ENCODE data around the gene MYL7. TPM values are rescaled to one million over a fixed set of nuclear protein-coding genes. Genes with fewer than 3 reads are reported as not detected.

The MYL7 gene
- total RNA-seq, 1 experiment from 2014 or later = not detected

- Mint-ChIP-seq H3K27me3 (ENCODE audit: insufficient read depth, unreplicated experiment) (no peaks in the 10 kb centered on the region), H3K27ac (ENCODE audit: low read depth, unreplicated experiment) (no peak overlapping the region), H3K9me3 (ENCODE audit: unreplicated experiment) (no peaks in the 10 kb centered on the region), H3K4me3 (ENCODE audit: unreplicated experiment) (no peak overlapping the region), H3K4me1 (ENCODE audit: insufficient read depth, unreplicated experiment) (no peaks in the 10 kb centered on the region), H3K36me3 (ENCODE audit: insufficient read depth, unreplicated experiment) (peaks cover 23% of the 10 kb centered on the region)
- peak; percentile 13 for DNase-seq (ENCODE audit: unreplicated experiment)
- CTCF ChIA-PET = interaction anchor here (0.6 to 0.9 kb wide), 3 partner anchors 12 to 458 kb away, joined by 3 to 5 read pairs (median 4); partner anchors contain the start of gene POLD2
- no peak for TF ChIP-seq CTCF (IDR thresholded peaks at IDR 0.05; ENCODE audit: unreplicated experiment)
- BruUV-seq (replicated peaks) = no TSS peak
- intact Hi-C loops (cut with micrococcal nuclease) = no loop called here
- POLR2A ChIA-PET = interaction anchor here (0.6 to 2.3 kb wide), 4 partner anchors 11 to 43 kb away, joined by 3 to 8 read pairs (median 4); no protein-coding TSS in a partner anchor
Measured at GRCh38 chr7:44110719-44111635, 30.2 kb downstream of the MYL7 start.

GRCh38 chr7:44109991-44110390, 31.1 kb downstream of the MYL7 start:
- POLR2A ChIA-PET = interaction anchor here (1.4 kb wide), 1 partner anchor 15 kb away, joined by 5 read pairs; no protein-coding TSS in a partner anchor
- DNase-seq (ENCODE audit: unreplicated experiment) = no peak
- no peaks in the 10 kb centered on the region for H3K27me3 Mint-ChIP-seq (ENCODE audit: insufficient read depth, unreplicated experiment)
- BruUV-seq (replicated peaks) = no TSS peak
- no peak for TF ChIP-seq CTCF (IDR thresholded peaks at IDR 0.05; ENCODE audit: unreplicated experiment)
- H3K36me3 Mint-ChIP-seq (ENCODE audit: insufficient read depth, unreplicated experiment) = peaks cover 22% of the 10 kb centered on the region
- CTCF ChIA-PET = no interaction called here
- H3K27ac Mint-ChIP-seq (ENCODE audit: low read depth, unreplicated experiment) = no peak overlapping the region
- no peak overlapping the region for H3K4me3 Mint-ChIP-seq (ENCODE audit: unreplicated experiment)
- H3K4me1 Mint-ChIP-seq (ENCODE audit: insufficient read depth, unreplicated experiment) = peaks cover 7% of the 10 kb centered on the region
- H3K9me3 Mint-ChIP-seq (ENCODE audit: unreplicated experiment) = no peaks in the 10 kb centered on the region
- intact Hi-C loops (cut with micrococcal nuclease) = no loop called here

DNA sequence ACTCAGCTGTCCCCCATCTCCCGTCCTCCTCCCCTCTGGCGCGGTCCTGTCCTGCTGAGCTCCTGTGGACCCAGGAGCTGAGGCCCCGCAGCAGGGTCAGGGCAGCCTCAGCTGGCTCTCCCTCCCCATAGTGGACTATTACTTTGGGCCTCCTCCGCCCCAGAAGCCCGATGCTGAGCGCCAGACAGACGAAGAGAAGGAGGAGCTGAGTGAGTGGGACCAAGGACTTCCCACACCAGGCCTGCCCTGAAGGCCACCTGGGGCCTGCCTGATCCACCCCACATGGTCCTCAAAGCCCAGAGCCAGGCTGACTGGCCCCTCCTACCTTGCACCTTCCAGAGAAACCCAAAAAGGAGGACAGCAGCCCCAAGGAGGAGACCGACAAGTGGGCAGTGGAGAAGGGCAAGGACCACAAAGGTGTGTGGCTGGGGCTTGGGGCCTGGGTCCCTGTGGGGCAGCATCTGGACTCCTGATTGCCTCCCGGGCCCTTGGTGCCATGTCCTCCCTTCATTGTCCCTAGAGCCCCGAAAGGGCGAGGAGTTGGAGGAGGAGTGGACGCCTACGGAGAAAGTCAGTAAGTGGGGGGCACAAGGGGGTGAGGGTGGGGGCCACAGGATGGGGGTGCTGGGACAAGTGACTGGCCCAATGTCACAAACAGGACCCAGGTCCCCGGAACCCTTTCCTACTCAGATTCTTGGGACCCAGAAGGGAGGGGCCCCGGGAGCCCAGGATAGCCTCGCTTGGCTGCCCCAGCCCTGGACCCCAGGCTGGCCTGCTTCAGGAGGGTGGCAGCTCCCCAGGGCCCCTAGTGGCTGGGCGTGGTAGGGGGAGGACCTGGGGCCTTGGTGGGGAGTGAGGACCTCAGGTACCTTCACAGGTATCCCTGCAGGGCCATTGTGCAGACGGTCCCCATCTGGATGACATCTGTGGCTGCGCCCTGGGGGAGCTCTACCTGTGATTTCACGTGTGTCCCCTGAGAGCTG, 32.1 kb downstream of the MYL7 start:
- BruUV-seq (replicated peaks) = no TSS peak
- H3K36me3 Mint-ChIP-seq (ENCODE audit: insufficient read depth, unreplicated experiment) = peaks cover 14% of the 10 kb centered on the region
- intact Hi-C loops (cut with micrococcal nuclease) = no loop called here
- H3K27ac Mint-ChIP-seq (ENCODE audit: low read depth, unreplicated experiment) = no peak overlapping the region
- no peak overlapping the region for H3K4me3 Mint-ChIP-seq (ENCODE audit: unreplicated experiment)
- ChIA-PET CTCF (interaction anchor here (0.7 kb wide), 1 partner anchor 15 kb away, joined by 4 read pairs; the partner anchor contains the start of gene POLD2), POLR2A (no interaction called here)
- H3K4me1 Mint-ChIP-seq (ENCODE audit: insufficient read depth, unreplicated experiment) = peaks cover 7% of the 10 kb centered on the region
- no peaks in the 10 kb centered on the region for H3K27me3 Mint-ChIP-seq (ENCODE audit: insufficient read depth, unreplicated experiment)
- no peak for TF ChIP-seq CTCF (IDR thresholded peaks at IDR 0.05; ENCODE audit: unreplicated experiment)
- DNase-seq (ENCODE audit: unreplicated experiment) = no peak
- no peaks in the 10 kb centered on the region for H3K9me3 Mint-ChIP-seq (ENCODE audit: unreplicated experiment)
